ENCODE measurements around the gene GPHN. TPM values are rescaled to one million over a fixed set of nuclear protein-coding genes. Genes with fewer than 3 reads are reported as not detected.

Gene GPHN
- polyA plus RNA-seq, 1 donor (not counting 4 experiments of a cell fraction or from before 2014, with no cell fraction given), result 17.6 TPM

- Histone ChIP-seq H3K9me3 (ENCODE audit: control insufficient read depth, low read depth, low read length) (no peaks in the 10 kb centered on the region), H3K27ac (ENCODE audit: control insufficient read depth, insufficient read depth, low read length) (no peak overlapping the region), H3K9me1 (ENCODE audit: control insufficient read depth, extremely low read depth, insufficient read depth, low read length) (no peaks in the 10 kb centered on the region), H3K4me3 (ENCODE audit: control insufficient read depth in 2 of 3, extremely low read depth in 1 of 3, insufficient read depth in 2 of 3, low read depth in 1 of 3, low read length in 3 of 3) (no peak overlapping the region), H3K79me2 (ENCODE audit: control insufficient read depth, insufficient read depth, low read length) (peaks cover 32% of the 10 kb centered on the region), H3K27me3 (ENCODE audit: control insufficient read depth, extremely low read depth, insufficient read depth, low read length) (no peaks in the 10 kb centered on the region), H3K4me1 (ENCODE audit: control insufficient read depth, extremely low read depth, insufficient read depth, low read length) (peaks cover 9% of the 10 kb centered on the region), H3K4me2 (ENCODE audit: control insufficient read depth, extremely low read depth, insufficient read depth, low read depth, low read length) (no peak overlapping the region), H3K9ac (ENCODE audit: control insufficient read depth, extremely low read depth, insufficient read depth, low read length) (no peak overlapping the region), H3K36me3 (ENCODE audit: control insufficient read depth in 2 of 2, extremely low read depth in 1 of 2, insufficient read depth in 2 of 2, low read length in 2 of 2) (no peaks in the 10 kb centered on the region), H4K20me1 (ENCODE audit: control insufficient read depth, extremely low read depth, insufficient read depth, low read length) (no peaks in the 10 kb centered on the region), H2AFZ (ENCODE audit: control insufficient read depth, low read length) (no peak overlapping the region)
- no peak for FAIRE-seq
- dilution Hi-C loops (cut with MboI; ENCODE audit: extremely low pct_ligation_motif_present, low sequenced_read_pairs), result no loop called here
- TF ChIP-seq EZH2 (IDR thresholded peaks at IDR 0.05; ENCODE audit: low read length), result no peak
- TF ChIP-seq CTCF (optimal IDR thresholded peaks at IDR 0.05 in 1 of 3, IDR thresholded peaks at IDR 0.05 in 1 of 3, conservative IDR thresholded peaks at IDR 0.05 in 1 of 3; ENCODE audit: extremely low read depth in 1 of 3, insufficient read depth in 2 of 3, low read length in 3 of 3), result no peak
- DNase-seq (ENCODE audit: low read depth, low spot score), result no peak
Observed at GRCh38 chr14:66636240-66636639, 128.3 kb downstream of the GPHN start.

- dilution Hi-C loops (cut with MboI; ENCODE audit: extremely low pct_ligation_motif_present, low sequenced_read_pairs), result no loop called here
- H3K4me2 ChIP-seq (ENCODE audit: control insufficient read depth, extremely low read depth, insufficient read depth, low read depth, low read length), result peak overlapping the region; percentile 3
- DNase-seq (ENCODE audit: low read depth, low spot score) (peak; percentile 55), FAIRE-seq (peak; percentile 92)
- no peak for TF ChIP-seq EZH2 (IDR thresholded peaks at IDR 0.05; ENCODE audit: low read length)
- H3K9me1 ChIP-seq (ENCODE audit: control insufficient read depth, extremely low read depth, insufficient read depth, low read length), result no peaks in the 10 kb centered on the region
- H4K20me1 ChIP-seq (ENCODE audit: control insufficient read depth, extremely low read depth, insufficient read depth, low read length), result no peaks in the 10 kb centered on the region
- no peak overlapping the region for H2AFZ ChIP-seq (ENCODE audit: control insufficient read depth, low read length)
- H3K9ac ChIP-seq (ENCODE audit: control insufficient read depth, extremely low read depth, insufficient read depth, low read length), result no peak overlapping the region
- no peaks in the 10 kb centered on the region for H3K9me3 ChIP-seq (ENCODE audit: control insufficient read depth, low read depth, low read length)
- H3K4me3 ChIP-seq (ENCODE audit: control insufficient read depth in 2 of 3, extremely low read depth in 1 of 3, insufficient read depth in 2 of 3, low read depth in 1 of 3, low read length in 3 of 3), result no peak overlapping the region
- no peaks in the 10 kb centered on the region for H3K27me3 ChIP-seq (ENCODE audit: control insufficient read depth, extremely low read depth, insufficient read depth, low read length)
- no peak overlapping the region for H3K27ac ChIP-seq (ENCODE audit: control insufficient read depth, insufficient read depth, low read length)
- peaks cover 30% of the 10 kb centered on the region for H3K79me2 ChIP-seq (ENCODE audit: control insufficient read depth, insufficient read depth, low read length)
- peaks cover 17% of the 10 kb centered on the region for H3K4me1 ChIP-seq (ENCODE audit: control insufficient read depth, extremely low read depth, insufficient read depth, low read length)
- H3K36me3 ChIP-seq (ENCODE audit: control insufficient read depth in 2 of 2, extremely low read depth in 1 of 2, insufficient read depth in 2 of 2, low read length in 2 of 2), result no peaks in the 10 kb centered on the region
Observed at GRCh38 chr14:66638689-66639088, 130.7 kb downstream of the GPHN start.
